SK-N-SH treated with all-trans-retinoic acid at 6 μM for 48 hours (cell line): ENCODE results near the gene LANCL2.

ENCODE experiments used
- ATAC-seq: fragments of 200-7000 bp; cut with Tn5 transposase; 3 replicates; pipeline ENCODE4 v1.9.1; 2020; ENCODE audit warnings: mild to moderate bottlenecking, moderate library complexity
- ARNTL ChIP-seq: fragments of 450-650 bp; formaldehyde crosslinking; IDR thresholded peaks from 2 replicates; pipeline ENCODE4 v1.5.0; 2020; ENCODE audit warnings: low read depth, mild to moderate bottlenecking, moderate library complexity, borderline replicate concordance
- CSDC2 ChIP-seq: fragments of 250-450 bp; sonication (Bioruptor Pico); IDR thresholded peaks from 2 replicates; pipeline ENCODE4 v1.5.0; 2020; ENCODE audit warnings: mild to moderate bottlenecking, moderate library complexity
- CSRNP3 ChIP-seq: fragments of 250-450 bp; sonication (Bioruptor Pico); IDR thresholded peaks from 2 replicates; pipeline ENCODE4 v1.5.1; 2021; ENCODE audit warnings: mild to moderate bottlenecking, moderate library complexity
- ESRRG ChIP-seq: fragments of 250-450 bp; sonication (Bioruptor Pico); IDR thresholded peaks from 2 replicates; pipeline ENCODE4 v1.6.1; 2021; ENCODE audit warnings: mild to moderate bottlenecking
- GLIS3 ChIP-seq: fragments of 250-450 bp; sonication (Bioruptor Pico); IDR thresholded peaks from 2 replicates; pipeline ENCODE4 v1.5.0; 2020; ENCODE audit warnings: mild to moderate bottlenecking, moderate library complexity
- ISL1 ChIP-seq: fragments of 250-450 bp; sonication (Bioruptor Pico); IDR thresholded peaks from 2 replicates; pipeline ENCODE4 v2.1.2; 2022; ENCODE audit warnings: mild to moderate bottlenecking, moderate library complexity
- OSR1 ChIP-seq: fragments of 250-450 bp; sonication (Bioruptor Pico); IDR thresholded peaks from 2 replicates; pipeline ENCODE4 v1.8.0; 2022; ENCODE audit warnings: moderate library complexity, mild to moderate bottlenecking, inconsistent platforms
- PPARA ChIP-seq: fragments of 250-450 bp; sonication (Bioruptor Pico); IDR thresholded peaks from 2 replicates; pipeline ENCODE4 v1.5.0; 2020; ENCODE audit warnings: mild to moderate bottlenecking, borderline replicate concordance
- SNAI2 ChIP-seq: fragments of 250-450 bp; sonication (Bioruptor Pico); IDR thresholded peaks from 2 replicates; pipeline ENCODE4 v1.5.0; 2020; ENCODE audit warnings: mild to moderate bottlenecking, moderate library complexity
- TCF4 ChIP-seq: fragments of 250-450 bp; sonication (Bioruptor Pico); IDR thresholded peaks from 2 replicates; pipeline ENCODE4 v1.8.0; 2021; ENCODE audit warnings: mild to moderate bottlenecking, moderate library complexity, borderline replicate concordance
- TOX ChIP-seq: fragments of 250-450 bp; sonication (Bioruptor Pico); IDR thresholded peaks from 2 replicates; pipeline ENCODE4 v1.8.0; 2021; ENCODE audit warnings: mild to moderate bottlenecking, moderate library complexity, borderline replicate concordance
- TSHZ2 ChIP-seq: fragments of 250-450 bp; sonication (Bioruptor Pico); IDR thresholded peaks from 2 replicates; pipeline ENCODE4 v1.5.0; 2020; ENCODE audit warnings: mild to moderate bottlenecking, moderate library complexity
- ZC3H10 ChIP-seq: fragments of 250-450 bp; sonication (Bioruptor Pico); IDR thresholded peaks from 2 replicates; pipeline ENCODE4 v1.5.1; 2021; ENCODE audit warnings: mild to moderate bottlenecking, moderate library complexity
- ZFP3 ChIP-seq: fragments of 250-450 bp; sonication (Bioruptor Pico); IDR thresholded peaks from 2 replicates; pipeline ENCODE4 v1.5.0; 2020; ENCODE audit warnings: mild to moderate bottlenecking, moderate library complexity
- ZFP30 ChIP-seq: fragments of 450-650 bp; formaldehyde crosslinking; IDR thresholded peaks from 2 replicates; pipeline ENCODE4 v1.5.0; 2022; ENCODE audit warnings: mild to moderate bottlenecking, moderate library complexity
- ZNF565 ChIP-seq: fragments of 450-650 bp; formaldehyde crosslinking; conservative IDR thresholded peaks from 2 replicates; pipeline ENCODE4 v1.5.0; 2020; ENCODE audit warnings: low read depth, mild to moderate bottlenecking, moderate library complexity
- ZNF70 ChIP-seq: fragments of 450-650 bp; formaldehyde crosslinking; IDR thresholded peaks from 2 replicates; pipeline ENCODE4 v1.5.0; 2020; ENCODE audit warnings: mild to moderate bottlenecking, moderate library complexity
- ZNF8 ChIP-seq: fragments of 450-650 bp; formaldehyde crosslinking; IDR thresholded peaks from 2 replicates; pipeline ENCODE4 v1.5.0; 2020; ENCODE audit warnings: mild to moderate bottlenecking, moderate library complexity
- TF ChIP-seq, protein P1 (sequence below): fragments of 250-450 bp; sonication (Bioruptor Pico); IDR thresholded peaks from 2 replicates; pipeline ENCODE4 v1.8.0; 2020; ENCODE audit warnings: mild to moderate bottlenecking, moderate library complexity, borderline replicate concordance
- TF ChIP-seq, protein P2 (sequence below): fragments of 250-450 bp; sonication (Bioruptor Pico); IDR thresholded peaks from 2 replicates; pipeline ENCODE4 v1.8.0; 2021; ENCODE audit warnings: low read depth, mild to moderate bottlenecking, moderate library complexity, borderline replicate concordance
- TF ChIP-seq, protein P3 (sequence below): fragments of 250-450 bp; sonication (Bioruptor Pico); IDR thresholded peaks from 2 replicates; pipeline ENCODE4 v1.5.1; 2020; ENCODE audit warnings: low read depth, mild to moderate bottlenecking, moderate library complexity

LANCL2 gene

DNA sequence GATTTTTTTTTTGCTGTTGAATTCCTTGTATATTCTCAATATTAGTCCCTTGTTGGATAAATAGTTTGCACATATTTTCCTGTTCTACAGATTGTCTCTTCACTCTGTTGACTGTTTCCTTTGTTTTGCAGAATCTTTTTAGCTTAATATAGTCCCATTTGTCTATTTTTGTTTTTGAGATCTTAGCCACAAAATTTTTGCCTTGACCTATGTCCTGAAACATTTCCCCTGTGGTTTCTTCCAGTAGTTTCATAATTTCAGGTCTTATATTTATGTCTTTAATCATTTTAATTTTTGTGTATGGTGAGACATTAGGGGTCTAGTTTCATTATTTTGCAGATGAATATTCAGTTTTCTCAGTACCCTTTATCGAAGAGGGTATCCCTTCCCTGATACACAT is 92.7 kb downstream of the LANCL2 start:
- TF ChIP-seq PPARA (CRISPR knock-in tag) = no peak
- no peak for TF ChIP-seq CSRNP3 (CRISPR knock-in tag)
- ATAC-seq = no peak

- ATAC-seq = no peak
- TF ChIP-seq, protein P1, sequence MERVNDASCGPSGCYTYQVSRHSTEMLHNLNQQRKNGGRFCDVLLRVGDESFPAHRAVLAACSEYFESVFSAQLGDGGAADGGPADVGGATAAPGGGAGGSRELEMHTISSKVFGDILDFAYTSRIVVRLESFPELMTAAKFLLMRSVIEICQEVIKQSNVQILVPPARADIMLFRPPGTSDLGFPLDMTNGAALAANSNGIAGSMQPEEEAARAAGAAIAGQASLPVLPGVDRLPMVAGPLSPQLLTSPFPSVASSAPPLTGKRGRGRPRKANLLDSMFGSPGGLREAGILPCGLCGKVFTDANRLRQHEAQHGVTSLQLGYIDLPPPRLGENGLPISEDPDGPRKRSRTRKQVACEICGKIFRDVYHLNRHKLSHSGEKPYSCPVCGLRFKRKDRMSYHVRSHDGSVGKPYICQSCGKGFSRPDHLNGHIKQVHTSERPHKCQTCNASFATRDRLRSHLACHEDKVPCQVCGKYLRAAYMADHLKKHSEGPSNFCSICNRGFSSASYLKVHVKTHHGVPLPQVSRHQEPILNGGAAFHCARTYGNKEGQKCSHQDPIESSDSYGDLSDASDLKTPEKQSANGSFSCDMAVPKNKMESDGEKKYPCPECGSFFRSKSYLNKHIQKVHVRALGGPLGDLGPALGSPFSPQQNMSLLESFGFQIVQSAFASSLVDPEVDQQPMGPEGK (CRISPR knock-in tag) = no peak
- TF ChIP-seq ISL1 (CRISPR knock-in tag) (no peak), OSR1 (CRISPR knock-in tag) (no peak), ARNTL (CRISPR knock-in tag) (no peak), TSHZ2 (no peak), SNAI2 (CRISPR knock-in tag) (no peak), CSDC2 (CRISPR knock-in tag) (no peak), CSRNP3 (CRISPR knock-in tag) (no peak), GLIS3 (CRISPR knock-in tag) (no peak), ZC3H10 (CRISPR knock-in tag) (no peak), ZFP30 (CRISPR knock-in tag) (no peak), PPARA (CRISPR knock-in tag) (no peak), TCF4 (CRISPR knock-in tag) (no peak), ZNF70 (CRISPR knock-in tag) (no peak), ZNF8 (CRISPR knock-in tag) (no peak), ZNF565 (CRISPR knock-in tag) (no peak), ZFP3 (CRISPR knock-in tag) (no peak)
- TF ChIP-seq, protein P2, sequence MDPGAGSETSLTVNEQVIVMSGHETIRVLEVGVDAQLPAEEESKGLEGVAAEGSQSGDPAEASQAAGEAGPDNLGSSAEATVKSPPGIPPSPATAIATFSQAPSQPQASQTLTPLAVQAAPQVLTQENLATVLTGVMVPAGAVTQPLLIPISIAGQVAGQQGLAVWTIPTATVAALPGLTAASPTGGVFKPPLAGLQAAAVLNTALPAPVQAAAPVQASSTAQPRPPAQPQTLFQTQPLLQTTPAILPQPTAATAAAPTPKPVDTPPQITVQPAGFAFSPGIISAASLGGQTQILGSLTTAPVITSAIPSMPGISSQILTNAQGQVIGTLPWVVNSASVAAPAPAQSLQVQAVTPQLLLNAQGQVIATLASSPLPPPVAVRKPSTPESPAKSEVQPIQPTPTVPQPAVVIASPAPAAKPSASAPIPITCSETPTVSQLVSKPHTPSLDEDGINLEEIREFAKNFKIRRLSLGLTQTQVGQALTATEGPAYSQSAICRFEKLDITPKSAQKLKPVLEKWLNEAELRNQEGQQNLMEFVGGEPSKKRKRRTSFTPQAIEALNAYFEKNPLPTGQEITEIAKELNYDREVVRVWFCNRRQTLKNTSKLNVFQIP (CRISPR knock-in tag) = no peak
- TF ChIP-seq, protein P3, sequence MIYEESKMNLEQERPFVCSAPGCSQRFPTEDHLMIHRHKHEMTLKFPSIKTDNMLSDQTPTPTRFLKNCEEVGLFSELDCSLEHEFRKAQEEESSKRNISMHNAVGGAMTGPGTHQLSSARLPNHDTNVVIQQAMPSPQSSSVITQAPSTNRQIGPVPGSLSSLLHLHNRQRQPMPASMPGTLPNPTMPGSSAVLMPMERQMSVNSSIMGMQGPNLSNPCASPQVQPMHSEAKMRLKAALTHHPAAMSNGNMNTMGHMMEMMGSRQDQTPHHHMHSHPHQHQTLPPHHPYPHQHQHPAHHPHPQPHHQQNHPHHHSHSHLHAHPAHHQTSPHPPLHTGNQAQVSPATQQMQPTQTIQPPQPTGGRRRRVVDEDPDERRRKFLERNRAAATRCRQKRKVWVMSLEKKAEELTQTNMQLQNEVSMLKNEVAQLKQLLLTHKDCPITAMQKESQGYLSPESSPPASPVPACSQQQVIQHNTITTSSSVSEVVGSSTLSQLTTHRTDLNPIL (CRISPR knock-in tag) = no peak
Measured at GRCh38 chr7:55458351-55458750, 93.2 kb downstream of the LANCL2 start.

DNA sequence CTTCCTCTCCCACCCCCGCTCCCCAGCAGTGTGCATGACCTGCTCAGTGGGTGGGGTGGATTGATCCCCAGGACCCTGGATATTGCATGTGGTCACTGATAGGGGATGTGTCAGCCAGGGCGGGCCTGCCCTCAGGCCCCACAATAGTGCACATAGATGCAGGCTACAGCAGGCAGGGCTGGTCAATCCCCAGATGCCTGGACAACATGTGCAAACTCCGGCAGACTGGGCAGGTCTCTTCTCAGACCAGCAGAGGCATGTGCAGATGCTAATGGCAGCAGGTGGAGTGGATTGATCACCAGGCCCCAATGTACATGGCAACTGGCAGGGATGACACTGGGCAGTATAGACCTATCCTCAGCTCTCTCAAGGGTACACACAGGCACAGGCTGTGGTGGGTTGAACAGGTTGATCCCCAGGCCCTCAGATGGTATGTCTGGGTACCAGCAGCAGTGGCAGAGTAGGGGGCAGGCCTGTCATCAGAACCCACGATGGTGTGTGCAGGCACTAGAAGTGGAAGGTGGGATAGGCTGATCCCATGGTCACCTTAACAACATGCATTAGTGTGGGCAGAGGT is 98.6 kb downstream of the LANCL2 start:
- no peak for ATAC-seq
- no peak for TF ChIP-seq CSDC2 (CRISPR knock-in tag)
- TF ChIP-seq SNAI2 (CRISPR knock-in tag) = no peak
- no peak for TF ChIP-seq ZFP30 (CRISPR knock-in tag)
- no peak for TF ChIP-seq GLIS3 (CRISPR knock-in tag)
- no peak for TF ChIP-seq TOX (CRISPR knock-in tag)
- TF ChIP-seq ZNF565 (CRISPR knock-in tag) = no peak
- TF ChIP-seq, protein P2 (CRISPR knock-in tag) = no peak
- TF ChIP-seq, protein P3 (CRISPR knock-in tag) = no peak
- TF ChIP-seq ZNF8 (CRISPR knock-in tag) = no peak
- no peak for TF ChIP-seq ESRRG (CRISPR knock-in tag)
- TF ChIP-seq ISL1 (CRISPR knock-in tag) = no peak
- TF ChIP-seq ARNTL (CRISPR knock-in tag) = no peak
- no peak for TF ChIP-seq ZFP3 (CRISPR knock-in tag)
- no peak for TF ChIP-seq PPARA (CRISPR knock-in tag)
